Measurements from ENCODE around the gene TTLL8.

TTLL8 gene

GRCh38 chr22:50101870-50102565, 43.9 kb upstream of the TTLL8 start:
- DNase-seq (ENCODE audit: low spot score) = no peak
- TF ChIP-seq CTCF (IDR thresholded peaks at IDR 0.05; ENCODE audit: extremely low read depth, insufficient read depth, missing control alignments) = no peak
- in situ Hi-C loops (cut with MboI; ENCODE audit: low pct_unique_long_range_greater_than_20kb, low sequenced_read_pairs, unreplicated experiment) = no loop called here

GRCh38 chr22:50098052-50098451, 40.0 kb upstream of the TTLL8 start:
- TF ChIP-seq CTCF (IDR thresholded peaks at IDR 0.05; ENCODE audit: extremely low read depth, insufficient read depth, missing control alignments) = no peak

GRCh38 chr22:50092342-50092741, 34.2 kb upstream of the TTLL8 start:
- no peak for TF ChIP-seq CTCF (IDR thresholded peaks at IDR 0.05; ENCODE audit: extremely low read depth, insufficient read depth, missing control alignments)
- in situ Hi-C loops (cut with MboI; ENCODE audit: low pct_unique_long_range_greater_than_20kb, low sequenced_read_pairs, unreplicated experiment) = no loop called here
- no peak for DNase-seq (ENCODE audit: low spot score)

More at GRCh38 chr22:50098052-50098451, 40.0 kb upstream of the TTLL8 start:
- in situ Hi-C loops (cut with MboI; ENCODE audit: low pct_unique_long_range_greater_than_20kb, low sequenced_read_pairs, unreplicated experiment) = no loop called here
- no peak for DNase-seq (ENCODE audit: low spot score)

GRCh38 chr22:50091092-50091768, 33.1 kb upstream of the TTLL8 start:
- no peak for TF ChIP-seq CTCF (IDR thresholded peaks at IDR 0.05; ENCODE audit: extremely low read depth, insufficient read depth, missing control alignments)
- no peak for DNase-seq (ENCODE audit: low spot score)
- in situ Hi-C loops (cut with MboI; ENCODE audit: low pct_unique_long_range_greater_than_20kb, low sequenced_read_pairs, unreplicated experiment) = no loop called here

- in situ Hi-C loops (cut with MboI; ENCODE audit: low pct_unique_long_range_greater_than_20kb, low sequenced_read_pairs, unreplicated experiment) = no loop called here
- no peak for TF ChIP-seq CTCF (IDR thresholded peaks at IDR 0.05; ENCODE audit: extremely low read depth, insufficient read depth, missing control alignments)
- no peak for DNase-seq (ENCODE audit: low spot score)
Observed at GRCh38 chr22:50090412-50090714, 32.3 kb upstream of the TTLL8 start.

GRCh38 chr22:50089682-50090411, 31.7 kb upstream of the TTLL8 start, which contains the start of gene MOV10L1:
TSS of gene MOV10L1 (plus strand) at chr22:50090006. CDS start at chr22:50090089, 83 bp downstream.
- DNase-seq (ENCODE audit: low spot score) = peak; percentile 36
- no peak for TF ChIP-seq CTCF (IDR thresholded peaks at IDR 0.05; ENCODE audit: extremely low read depth, insufficient read depth, missing control alignments)
- in situ Hi-C loops (cut with MboI; ENCODE audit: low pct_unique_long_range_greater_than_20kb, low sequenced_read_pairs, unreplicated experiment) = no loop called here
